Vagina (tissue), 2 donors: ENCODE measurements around the gene OSM. TPM values are rescaled to one million over a fixed set of nuclear protein-coding genes. Genes with fewer than 3 reads are reported as not detected.
A peak's percentile ranks its signal among the peaks of the same experiment; 100 is the strongest.

Experiments used
- DNase-seq, 2 donors: peaks; one replicate each; pipeline ENCODE4 v3.0.0-alpha.2; 2017; ENCODE audit errors: extremely low spot score in 2 of 2
- H3K27ac ChIP-seq: fragments of 200-600 bp; sonication (generic); one replicate; pipeline ENCODE4 v1.5.1; 2019
- H3K27me3 ChIP-seq: fragments of 200-600 bp; sonication (generic); one replicate; pipeline ENCODE4 v1.5.1; 2019
- H3K36me3 ChIP-seq, 2 donors: fragments of 200-600 bp; sonication (generic); one replicate each; pipeline ENCODE4 v1.5.1; 2017 to 2019
- H3K4me1 ChIP-seq: fragments of 200-600 bp; sonication (generic); one replicate; pipeline ENCODE4 v1.5.1; 2019
- H3K4me3 ChIP-seq, 2 donors: fragments of 200-600 bp; sonication (generic); 1 replicate in 1 of 2; 2 replicates in 1 of 2; pipeline ENCODE4 v1.5.1; 2016 to 2019
- H3K9me3 ChIP-seq: fragments of 200-600 bp; sonication (generic); one replicate; pipeline ENCODE4 v1.5.1; 2019
- POLR2A ChIP-seq, 2 donors: fragments of 450-650 bp; IDR thresholded peaks; one replicate each; pipeline ENCODE4 v1.6.1; 2017; ENCODE audit warnings: antibody characterized with exemption in 2 of 2, mild to moderate bottlenecking in 2 of 2, moderate library complexity in 2 of 2
- POLR2AphosphoS5 ChIP-seq, 2 donors: sonication (generic); formaldehyde crosslinking; IDR thresholded peaks; one replicate each; pipeline ENCODE4 v1.9.0; 2017; ENCODE audit warnings: antibody characterized with exemption in 2 of 2, mild to moderate bottlenecking in 2 of 2, low read depth in 1 of 2; ENCODE audit not compliant: insufficient read depth in 1 of 2
- intact Hi-C: fragments of 100-400 bp; cut with DNase I; formaldehyde crosslinking; loops from one replicate; pipeline ENCODE4 v1.15.1; 2023
- total RNA-seq: library from RNA; depleted of rRNA; stranded (reverse); fragments of >200 nt; gene quantifications from one replicate; pipeline ENCODE4 v1.2.3, GENCODE V29; 2016
- TF ChIP-seq, protein P1 (sequence below), 3 experiments: fragments of 450-650 bp in 2 of 3; fragments of 200-600 bp in 1 of 3; sonication (generic) in 1 of 3; IDR thresholded peaks; one replicate each; pipeline ENCODE4 v1.5.1; 2017 to 2019; ENCODE audit warnings: antibody characterized with exemption in 3 of 3, mild to moderate bottlenecking in 2 of 3, moderate library complexity in 2 of 3

Gene OSM
- total RNA-seq, 1 donor from 2014 or later: not detected

DNA sequence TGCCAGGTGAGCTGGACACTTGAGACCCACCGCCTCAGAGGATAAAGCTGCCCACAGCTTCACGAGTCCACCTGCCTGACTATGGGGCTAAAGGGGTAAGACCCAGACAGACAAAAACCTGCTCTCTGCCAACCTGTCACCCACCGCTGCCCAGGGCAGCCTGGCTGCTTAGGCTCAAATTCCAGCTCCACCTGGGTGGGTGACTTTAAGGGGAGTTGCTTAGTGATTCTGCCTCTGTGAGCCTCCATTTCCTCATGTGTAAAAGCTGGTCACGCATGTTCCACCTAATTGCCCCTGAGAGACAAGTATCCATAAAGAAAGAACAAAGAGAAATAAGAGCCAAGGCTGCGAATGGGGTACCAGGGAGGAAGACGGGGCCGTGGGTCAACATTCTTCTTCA, 26.4 kb upstream of the OSM start:
- Histone ChIP-seq H3K27me3 (no peaks in the 10 kb centered on the region), H3K36me3 (peaks cover 0 to 48% of the 10 kb centered on the region in 2 donors), H3K27ac (peak overlapping the region; percentile 97), H3K4me1 (peaks cover 72% of the 10 kb centered on the region), H3K4me3 (no peak overlapping the region), H3K9me3 (no peaks in the 10 kb centered on the region)
- TF ChIP-seq, protein P1, sequence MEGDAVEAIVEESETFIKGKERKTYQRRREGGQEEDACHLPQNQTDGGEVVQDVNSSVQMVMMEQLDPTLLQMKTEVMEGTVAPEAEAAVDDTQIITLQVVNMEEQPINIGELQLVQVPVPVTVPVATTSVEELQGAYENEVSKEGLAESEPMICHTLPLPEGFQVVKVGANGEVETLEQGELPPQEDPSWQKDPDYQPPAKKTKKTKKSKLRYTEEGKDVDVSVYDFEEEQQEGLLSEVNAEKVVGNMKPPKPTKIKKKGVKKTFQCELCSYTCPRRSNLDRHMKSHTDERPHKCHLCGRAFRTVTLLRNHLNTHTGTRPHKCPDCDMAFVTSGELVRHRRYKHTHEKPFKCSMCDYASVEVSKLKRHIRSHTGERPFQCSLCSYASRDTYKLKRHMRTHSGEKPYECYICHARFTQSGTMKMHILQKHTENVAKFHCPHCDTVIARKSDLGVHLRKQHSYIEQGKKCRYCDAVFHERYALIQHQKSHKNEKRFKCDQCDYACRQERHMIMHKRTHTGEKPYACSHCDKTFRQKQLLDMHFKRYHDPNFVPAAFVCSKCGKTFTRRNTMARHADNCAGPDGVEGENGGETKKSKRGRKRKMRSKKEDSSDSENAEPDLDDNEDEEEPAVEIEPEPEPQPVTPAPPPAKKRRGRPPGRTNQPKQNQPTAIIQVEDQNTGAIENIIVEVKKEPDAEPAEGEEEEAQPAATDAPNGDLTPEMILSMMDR (IDR thresholded peaks at IDR 0.05): no peak
- TF ChIP-seq POLR2AphosphoS5 (IDR thresholded peaks at IDR 0.05; ENCODE audit: insufficient read depth in 1 of 2, low read depth in 1 of 2) (no peak), POLR2A (IDR thresholded peaks at IDR 0.05) (no peak)
- intact Hi-C loops: no loop called here
- no peak for DNase-seq

DNA sequence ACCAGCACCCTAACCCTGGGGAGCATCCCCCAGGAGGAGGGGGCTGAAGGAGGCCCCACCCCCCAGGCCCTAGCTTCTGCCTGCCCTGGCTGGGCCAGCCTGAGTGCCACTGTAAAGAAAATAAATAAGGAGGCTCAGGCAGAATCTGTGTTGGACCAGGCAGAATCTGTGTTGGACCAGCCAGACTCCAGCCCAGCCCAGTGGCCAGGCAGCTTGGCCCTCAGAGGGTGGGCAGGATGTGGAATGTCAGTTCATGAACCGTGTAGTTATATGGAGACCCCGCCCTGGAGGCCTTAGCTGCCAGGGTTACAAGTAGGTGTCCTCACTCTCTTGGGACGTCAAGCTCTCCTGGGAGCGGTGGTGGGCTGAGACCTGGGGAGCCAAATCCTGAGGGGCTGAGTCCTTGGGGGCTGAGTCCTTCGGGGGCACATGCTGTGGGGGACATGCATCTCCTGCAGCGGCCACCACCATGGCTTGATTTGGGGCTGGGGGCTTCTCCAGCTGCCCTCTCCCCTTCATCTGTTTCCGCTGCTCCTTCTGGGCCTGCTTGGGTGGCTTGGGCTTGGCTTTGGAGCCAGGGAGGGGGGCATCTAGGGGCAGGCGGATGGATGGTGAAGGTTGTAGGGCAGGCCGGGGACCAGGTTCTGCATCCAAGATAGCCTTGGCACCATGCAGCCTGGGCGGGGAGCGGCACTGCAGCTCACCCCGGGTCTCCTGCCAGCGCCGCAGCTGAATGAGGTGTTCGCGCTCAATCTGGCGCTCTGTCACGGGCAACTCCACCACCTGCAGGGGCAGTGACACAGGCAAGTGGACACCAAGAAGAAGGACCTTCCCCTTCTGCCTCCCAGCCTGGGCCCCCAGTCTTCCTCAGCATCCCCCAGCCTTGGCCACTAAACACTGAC, 25.7 kb upstream of the OSM start:
- H3K4me3 ChIP-seq: no peak overlapping the region
- no peaks in the 10 kb centered on the region for H3K9me3 ChIP-seq
- H3K27ac ChIP-seq: peak overlapping the region; percentile 97
- peaks cover 0 to 45% of the 10 kb centered on the region in 2 donors for H3K36me3 ChIP-seq
- TF ChIP-seq POLR2A (IDR thresholded peaks at IDR 0.05) (no peak), POLR2AphosphoS5 (IDR thresholded peaks at IDR 0.05; ENCODE audit: insufficient read depth in 1 of 2, low read depth in 1 of 2) (no peak)
- TF ChIP-seq, protein P1 (IDR thresholded peaks at IDR 0.05): no peak
- intact Hi-C loops: no loop called here
- H3K27me3 ChIP-seq: no peaks in the 10 kb centered on the region
- H3K4me1 ChIP-seq: peaks cover 72% of the 10 kb centered on the region
- DNase-seq: no peak

DNA sequence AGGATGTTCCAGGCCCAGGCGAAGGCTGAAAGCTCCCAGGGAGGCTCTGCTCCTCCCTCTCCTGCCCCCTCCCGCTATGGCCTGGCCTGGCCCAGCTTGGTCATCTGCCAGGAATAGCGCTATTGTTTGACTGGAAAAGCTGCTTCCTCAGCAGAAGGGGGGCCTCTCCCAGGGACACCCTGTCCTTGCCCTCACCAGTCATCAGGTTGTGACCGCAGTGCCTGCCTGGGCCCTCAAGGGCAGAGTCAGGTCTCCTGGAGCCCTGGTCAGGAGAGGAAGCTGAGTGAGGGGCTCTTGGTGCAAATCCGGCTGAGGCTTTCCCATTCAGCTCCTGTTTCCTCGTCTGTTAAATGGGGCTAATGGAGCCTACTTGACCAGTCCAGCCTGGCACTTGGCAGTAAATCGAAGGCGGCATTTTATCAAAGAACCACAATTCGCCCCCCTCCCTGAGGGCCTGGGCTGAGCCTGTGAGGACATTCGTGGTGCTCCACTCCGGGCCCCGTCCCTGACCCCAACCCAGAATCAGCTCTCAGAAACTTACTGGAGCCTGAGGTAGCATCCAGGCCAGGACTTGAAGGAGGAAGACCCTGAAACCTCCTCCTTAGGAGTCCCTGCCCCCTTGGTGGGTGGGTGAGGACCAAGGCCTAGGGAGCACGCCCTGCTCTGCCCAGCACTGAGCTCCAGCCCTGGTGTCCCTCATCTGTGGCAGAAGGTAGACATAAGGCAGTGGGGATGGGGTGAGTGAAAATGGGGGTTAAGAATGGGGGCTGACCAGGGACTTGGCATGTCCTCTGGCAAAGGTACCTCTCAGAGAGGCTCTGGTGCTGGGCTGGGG, 24.6 kb upstream of the OSM start:
- no peaks in the 10 kb centered on the region for H3K27me3 ChIP-seq
- intact Hi-C loops: no loop called here
- peak; percentile 92 to 95 for TF ChIP-seq POLR2AphosphoS5 (IDR thresholded peaks at IDR 0.05; ENCODE audit: insufficient read depth in 1 of 2, low read depth in 1 of 2)
- TF ChIP-seq, protein P1 (IDR thresholded peaks at IDR 0.05): no peak
- H3K27ac ChIP-seq: peak overlapping the region; percentile 97
- H3K4me1 ChIP-seq: peaks cover 66% of the 10 kb centered on the region
- H3K4me3 ChIP-seq: no peak overlapping the region
- H3K9me3 ChIP-seq: no peaks in the 10 kb centered on the region
- peaks cover 0 to 39% of the 10 kb centered on the region in 2 donors for H3K36me3 ChIP-seq
- peak in 1 of 2 donors; percentile 96 for DNase-seq

DNA sequence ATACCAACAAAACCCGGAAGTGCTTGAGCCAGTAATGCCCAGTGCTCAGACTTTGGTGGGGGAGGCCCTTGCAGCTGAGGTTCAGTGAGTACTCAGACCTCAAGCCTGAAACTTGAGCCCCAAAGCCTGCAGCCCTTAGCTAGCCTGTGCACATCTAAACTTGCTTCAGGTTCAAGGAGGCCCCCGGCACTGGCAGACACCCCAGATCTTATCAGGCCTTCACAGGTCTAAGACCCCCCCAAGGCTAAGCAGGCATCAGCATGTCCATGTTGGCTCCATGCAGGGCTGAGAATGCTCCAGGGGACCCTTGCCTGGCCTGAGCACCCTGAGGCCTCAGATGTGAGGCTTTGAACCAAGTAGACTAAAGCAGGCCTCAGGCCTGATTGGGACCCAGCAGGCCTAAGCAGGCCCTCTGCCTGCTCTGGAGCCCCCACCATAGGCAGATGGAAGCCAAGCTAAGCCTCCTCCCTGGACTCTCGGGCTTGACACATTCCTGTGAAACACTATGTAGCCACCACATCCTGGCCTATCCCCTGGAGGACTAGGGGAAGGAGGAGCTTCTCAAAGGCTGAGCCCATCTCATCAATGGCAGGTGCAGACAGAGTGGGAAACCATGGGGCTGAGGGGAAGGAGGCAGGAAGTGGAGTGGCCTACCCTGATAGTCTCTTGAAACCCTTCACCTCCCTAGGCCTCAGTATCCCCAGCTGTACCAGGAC, 23.8 kb upstream of the OSM start:
- peak overlapping the region; percentile 99 to 100 for H3K4me3 ChIP-seq
- H3K27ac ChIP-seq: peak overlapping the region; percentile 97
- H3K4me1 ChIP-seq: peaks cover 60% of the 10 kb centered on the region
- H3K27me3 ChIP-seq: no peaks in the 10 kb centered on the region
- DNase-seq: no peak
- H3K36me3 ChIP-seq: peaks cover 0 to 42% of the 10 kb centered on the region in 2 donors
- no peaks in the 10 kb centered on the region for H3K9me3 ChIP-seq
- intact Hi-C loops: no loop called here
- TF ChIP-seq POLR2AphosphoS5 (IDR thresholded peaks at IDR 0.05; ENCODE audit: insufficient read depth in 1 of 2, low read depth in 1 of 2) (no peak), POLR2A (IDR thresholded peaks at IDR 0.05) (no peak)
- TF ChIP-seq, protein P1 (IDR thresholded peaks at IDR 0.05): no peak
